GM12865 (cell line): ENCODE measurements around the gene DAPP1.

Experiments used
- DNase-seq: peaks from one replicate; pipeline ENCODE4 v3.0.0; 2010; ENCODE audit warnings: low read depth
- H3K4me3 ChIP-seq: 2 replicates; pipeline ENCODE4 v1.5.1; 2011; ENCODE audit warnings: mild to moderate bottlenecking, low read depth, low read length, control low read depth
- CTCF ChIP-seq: IDR thresholded peaks from 2 replicates; pipeline ENCODE4 v1.5.1; 2011; ENCODE audit warnings: low read length, control low read depth, low read depth, inconsistent platforms; ENCODE audit not compliant: insufficient read depth; ENCODE audit errors: missing control alignments

Gene DAPP1

GRCh38 chr4:99801005-99801699 is 15.5 kb upstream of the DAPP1 start:
- H3K4me3 ChIP-seq, result no peak overlapping the region
- no peak for DNase-seq
- TF ChIP-seq CTCF, result no peak

- DNase-seq, result no peak
- no peak overlapping the region for H3K4me3 ChIP-seq
- TF ChIP-seq CTCF, result no peak
Observed at GRCh38 chr4:99803566-99804101, 13.0 kb upstream of the DAPP1 start.

- no peak overlapping the region for H3K4me3 ChIP-seq
- no peak for DNase-seq
- no peak for TF ChIP-seq CTCF
Observed at GRCh38 chr4:99806545-99806944, 10.1 kb upstream of the DAPP1 start.

GRCh38 chr4:99807666-99808065 is 9.0 kb upstream of the DAPP1 start:
- no peak for DNase-seq
- TF ChIP-seq CTCF, result no peak
- H3K4me3 ChIP-seq, result no peak overlapping the region

GRCh38 chr4:99808260-99808857 is 8.3 kb upstream of the DAPP1 start:
- DNase-seq, result peak; percentile 80
- peak; percentile 74 for TF ChIP-seq CTCF
- H3K4me3 ChIP-seq, result no peak overlapping the region

- no peak for DNase-seq
- no peak overlapping the region for H3K4me3 ChIP-seq
- no peak for TF ChIP-seq CTCF
Observed at GRCh38 chr4:99809326-99809725, 7.3 kb upstream of the DAPP1 start.
